ENCODE data around the gene ROPN1L. TPM values are rescaled to one million over a fixed set of nuclear protein-coding genes. Genes with fewer than 3 reads are reported as not detected.

Gene ROPN1L
- total and polyA plus RNA-seq, 2 experiments from 2014 or later: 0.30 TPM; not detected in 1

GRCh38 chr5:10505517-10506095 is 63.9 kb downstream of the ROPN1L start:
- Histone ChIP-seq H3K27me3 (no peaks in the 10 kb centered on the region), H3K4me2 (no peak overlapping the region), H3K36me3 (replicated peaks; ENCODE audit: insufficient read depth, low read depth) (no peaks in the 10 kb centered on the region), H3K4me1 (ENCODE audit: insufficient read depth) (peaks cover 17% of the 10 kb centered on the region), H3K79me2 (no peaks in the 10 kb centered on the region), H3K4me3 (no peak overlapping the region), H2AFZ (no peak overlapping the region), H3K9me2 (replicated peaks; ENCODE audit: insufficient read depth) (no peaks in the 10 kb centered on the region), H4K20me1 (ENCODE audit: insufficient read depth, poor library complexity, severe bottlenecking) (no peaks in the 10 kb centered on the region), H3K27ac (no peak overlapping the region), H3K9me3 (ENCODE audit: low read depth) (no peaks in the 10 kb centered on the region)
- 94% methylated on average over 8 of the region's 8 CpGs for WGBS (ENCODE audit: low lambda C conversion rate, missing lambda C conversion rate)
- no peak for TF ChIP-seq EZH2phosphoT487 (IDR thresholded peaks at IDR 0.05; ENCODE audit: low read depth, severe bottlenecking, unreplicated experiment)
- DNase-seq (ENCODE audit: low spot score): no peak

- no peak overlapping the region for H3K27ac ChIP-seq
- TF ChIP-seq EZH2phosphoT487 (IDR thresholded peaks at IDR 0.05; ENCODE audit: low read depth, severe bottlenecking, unreplicated experiment) (no peak), CTCF (IDR thresholded peaks at IDR 0.05; ENCODE audit: poor library complexity) (no peak), EZH2 (IDR thresholded peaks at IDR 0.05; ENCODE audit: borderline replicate concordance) (no peak)
- no peak overlapping the region for H2AFZ ChIP-seq
- H3K4me2 ChIP-seq: no peak overlapping the region
- H3K4me1 ChIP-seq (ENCODE audit: insufficient read depth): peaks cover 14% of the 10 kb centered on the region
- H3K36me3 ChIP-seq (replicated peaks; ENCODE audit: insufficient read depth, low read depth): no peaks in the 10 kb centered on the region
- WGBS (ENCODE audit: low lambda C conversion rate, missing lambda C conversion rate): 98% methylated on average over 3 of the region's 3 CpGs
- no peak for DNase-seq (ENCODE audit: low spot score)
- no peaks in the 10 kb centered on the region for H3K79me2 ChIP-seq
- H3K4me3 ChIP-seq: no peak overlapping the region
- H4K20me1 ChIP-seq (ENCODE audit: insufficient read depth, poor library complexity, severe bottlenecking): no peaks in the 10 kb centered on the region
- no peaks in the 10 kb centered on the region for H3K27me3 ChIP-seq
- no peaks in the 10 kb centered on the region for H3K9me3 ChIP-seq (ENCODE audit: low read depth)
- no peaks in the 10 kb centered on the region for H3K9me2 ChIP-seq (replicated peaks; ENCODE audit: insufficient read depth)
Measured at GRCh38 chr5:10506535-10506934, 64.9 kb downstream of the ROPN1L start.

GRCh38 chr5:10507575-10508096 is 66.0 kb downstream of the ROPN1L start:
- no peaks in the 10 kb centered on the region for H3K27me3 ChIP-seq
- no peaks in the 10 kb centered on the region for H3K79me2 ChIP-seq
- TF ChIP-seq EZH2 (IDR thresholded peaks at IDR 0.05; ENCODE audit: borderline replicate concordance) (no peak), CTCF (IDR thresholded peaks at IDR 0.05; ENCODE audit: poor library complexity) (no peak), EZH2phosphoT487 (IDR thresholded peaks at IDR 0.05; ENCODE audit: low read depth, severe bottlenecking, unreplicated experiment) (no peak)
- no peaks in the 10 kb centered on the region for H3K9me3 ChIP-seq (ENCODE audit: low read depth)
- H3K9me2 ChIP-seq (replicated peaks; ENCODE audit: insufficient read depth): no peaks in the 10 kb centered on the region
- DNase-seq (ENCODE audit: low spot score): peak; percentile 56
- H3K27ac ChIP-seq: peak overlapping the region; percentile 54
- no peak overlapping the region for H3K4me2 ChIP-seq
- H3K36me3 ChIP-seq (replicated peaks; ENCODE audit: insufficient read depth, low read depth): no peaks in the 10 kb centered on the region
- H3K4me1 ChIP-seq (ENCODE audit: insufficient read depth): peaks cover 9% of the 10 kb centered on the region
- H3K4me3 ChIP-seq: no peak overlapping the region
- H2AFZ ChIP-seq: no peak overlapping the region
- 16% methylated on average over 3 of the region's 3 CpGs for WGBS (ENCODE audit: low lambda C conversion rate, missing lambda C conversion rate)
- H4K20me1 ChIP-seq (ENCODE audit: insufficient read depth, poor library complexity, severe bottlenecking): no peaks in the 10 kb centered on the region

GRCh38 chr5:10509575-10509974 is 67.9 kb downstream of the ROPN1L start:
- 76% methylated on average over 9 of the region's 9 CpGs for WGBS (ENCODE audit: low lambda C conversion rate, missing lambda C conversion rate)
- Histone ChIP-seq H2AFZ (no peak overlapping the region), H3K4me2 (no peak overlapping the region), H3K36me3 (replicated peaks; ENCODE audit: insufficient read depth, low read depth) (no peaks in the 10 kb centered on the region), H3K4me1 (ENCODE audit: insufficient read depth) (peaks cover 9% of the 10 kb centered on the region), H3K79me2 (no peaks in the 10 kb centered on the region), H3K9me3 (ENCODE audit: low read depth) (no peaks in the 10 kb centered on the region), H3K27me3 (no peaks in the 10 kb centered on the region), H3K27ac (no peak overlapping the region), H4K20me1 (ENCODE audit: insufficient read depth, poor library complexity, severe bottlenecking) (no peaks in the 10 kb centered on the region), H3K4me3 (no peak overlapping the region), H3K9me2 (replicated peaks; ENCODE audit: insufficient read depth) (no peaks in the 10 kb centered on the region)
- DNase-seq (ENCODE audit: low spot score): no peak
- no peak for TF ChIP-seq EZH2phosphoT487 (IDR thresholded peaks at IDR 0.05; ENCODE audit: low read depth, severe bottlenecking, unreplicated experiment)

Measured in hepatocyte (in vitro differentiated cells).